Karpas-422 (cell line): ENCODE data around the gene SYCE3. TPM values are rescaled to one million over a fixed set of nuclear protein-coding genes. Genes with fewer than 3 reads are reported as not detected.

Experiments
- DNase-seq: peaks from one replicate; pipeline ENCODE4 v3.0.0-alpha.2; 2015
- H2AFZ ChIP-seq: fragments of 200-600 bp; sonication (generic); 2 replicates; pipeline ENCODE4 v1.6.1; 2014; ENCODE audit warnings: antibody characterized with exemption, low read length, mixed read lengths
- H3K27ac ChIP-seq: fragments of 200-600 bp; sonication (generic); 2 replicates; pipeline ENCODE4 v1.5.1; 2014; ENCODE audit warnings: mild to moderate bottlenecking, low read length, moderate library complexity
- H3K27me3 ChIP-seq: fragments of 200-600 bp; sonication (generic); 2 replicates; pipeline ENCODE4 v1.6.1; 2014; ENCODE audit warnings: low read length, mixed read lengths
- H3K36me3 ChIP-seq: fragments of 200-600 bp; sonication (generic); 2 replicates; pipeline ENCODE4 v1.6.1; 2014; ENCODE audit warnings: low read length, mixed read lengths; ENCODE audit not compliant: insufficient read depth
- H3K4me1 ChIP-seq: fragments of 200-600 bp; sonication (generic); 2 replicates; pipeline ENCODE4 v1.6.1; 2014; ENCODE audit warnings: mild to moderate bottlenecking, low read length, mixed read lengths
- H3K4me2 ChIP-seq: fragments of 200-600 bp; sonication (generic); 2 replicates; pipeline ENCODE4 v1.6.1; 2014; ENCODE audit warnings: low read length, low read depth, mild to moderate bottlenecking; ENCODE audit not compliant: poor library complexity, severe bottlenecking
- H3K4me3 ChIP-seq: fragments of 200-600 bp; sonication (generic); 2 replicates; pipeline ENCODE4 v1.5.1; 2014; ENCODE audit warnings: mild to moderate bottlenecking, antibody characterized with exemption, low read length, mixed read lengths
- H3K79me2 ChIP-seq: fragments of 200-600 bp; sonication (generic); 2 replicates; pipeline ENCODE4 v1.6.1; 2014; ENCODE audit warnings: mild to moderate bottlenecking, low read length, mixed read lengths
- H3K9ac ChIP-seq: fragments of 200-600 bp; sonication (generic); 2 replicates; pipeline ENCODE4 v1.6.0; 2014; ENCODE audit warnings: low read length
- H3K9me2 ChIP-seq: fragments of 200-600 bp; sonication (generic), shearing (Covaris generic); replicated peaks from 2 replicates; pipeline ENCODE4 v1.6.0; 2014; ENCODE audit warnings: mild to moderate bottlenecking, low read length, moderate library complexity; ENCODE audit not compliant: insufficient read depth
- H3K9me3 ChIP-seq: fragments of 300-700, 200-600 bp; sonication (generic); 2 replicates; pipeline ENCODE4 v1.6.1; 2014; ENCODE audit warnings: low read length, mixed read lengths
- H4K20me1 ChIP-seq: fragments of 200-600 bp; sonication (generic); 2 replicates; pipeline ENCODE4 v1.6.1; 2014; ENCODE audit warnings: mild to moderate bottlenecking, antibody characterized with exemption, low read length, low read depth; ENCODE audit not compliant: insufficient read depth
- total RNA-seq: library from RNA; depleted of rRNA; stranded (reverse); fragments of >200 nt; shearing (Covaris generic); gene quantifications from 2 replicates; pipeline ENCODE4 v1.2.3, GENCODE V29; 2014; ENCODE audit warnings: low replicate concordance

Gene SYCE3
- total RNA-seq, 1 experiment from 2014 or later: not detected

- Histone ChIP-seq H3K79me2 (peaks cover 22% of the 10 kb centered on the region), H3K27me3 (no peaks in the 10 kb centered on the region), H2AFZ (peak within 1 kb of the TSS; percentile 63; the same call in 1 of the 2 replicates), H3K4me2 (peak within 1 kb of the TSS; percentile 98), H4K20me1 (peaks cover 14% of the 10 kb centered on the region), H3K9me3 (no peaks in the 10 kb centered on the region), H3K9ac (peak within 1 kb of the TSS; percentile 85), H3K36me3 (no peaks in the 10 kb centered on the region), H3K27ac (peak within 1 kb of the TSS; percentile 87), H3K4me3 (peak within 1 kb of the TSS; percentile 98), H3K9me2 (no peaks in the 10 kb centered on the region), H3K4me1 (peaks cover 32% of the 10 kb centered on the region)
- DNase-seq: peak; percentile 99
Observed at GRCh38 chr22:50525104-50525857, 37.4 kb downstream of the SYCE3 start, which contains the start of gene SCO2. SCO2 (minus strand) TSS chr22:50525598; CDS start chr22:50524411, 1,187 bp downstream.

- H3K9me3 ChIP-seq: no peaks in the 10 kb centered on the region
- H3K4me1 ChIP-seq: peaks cover 29% of the 10 kb centered on the region
- H4K20me1 ChIP-seq: peaks cover 14% of the 10 kb centered on the region
- no peaks in the 10 kb centered on the region for H3K9me2 ChIP-seq
- peak overlapping the region; percentile 85 for H3K9ac ChIP-seq
- no peak overlapping the region for H2AFZ ChIP-seq
- H3K36me3 ChIP-seq: no peaks in the 10 kb centered on the region
- peak overlapping the region; percentile 98 for H3K4me3 ChIP-seq
- no peaks in the 10 kb centered on the region for H3K27me3 ChIP-seq
- peaks cover 22% of the 10 kb centered on the region for H3K79me2 ChIP-seq
- H3K27ac ChIP-seq: peak overlapping the region; percentile 87; the same call in 1 of the 2 replicates
- peak overlapping the region; percentile 98 for H3K4me2 ChIP-seq
- DNase-seq: no peak
Observed at GRCh38 chr22:50524676-50525103, 38.0 kb downstream of the SYCE3 start.

GRCh38 chr22:50523806-50524675 is 38.7 kb downstream of the SYCE3 start:
- Histone ChIP-seq H3K36me3 (0 out of 2 replicates have a peak, but pooled peaks cover 3% of the 10 kb centered on the region), H3K79me2 (peaks cover 22% of the 10 kb centered on the region), H3K27ac (no peak overlapping the region), H3K9me2 (no peaks in the 10 kb centered on the region), H3K4me1 (peaks cover 29% of the 10 kb centered on the region), H4K20me1 (peaks cover 14% of the 10 kb centered on the region), H3K27me3 (no peaks in the 10 kb centered on the region), H2AFZ (no peak overlapping the region), H3K9ac (peak overlapping the region; percentile 85), H3K4me2 (peak overlapping the region; percentile 98), H3K4me3 (peak overlapping the region; percentile 98), H3K9me3 (no peaks in the 10 kb centered on the region)
- DNase-seq: peak; percentile 52

- peaks cover 14% of the 10 kb centered on the region for H4K20me1 ChIP-seq
- no peak overlapping the region for H2AFZ ChIP-seq
- H3K4me1 ChIP-seq: peaks cover 29% of the 10 kb centered on the region
- no peaks in the 10 kb centered on the region for H3K9me2 ChIP-seq
- H3K27me3 ChIP-seq: no peaks in the 10 kb centered on the region
- 0 out of 2 replicates have a peak, but pooled peaks cover 3% of the 10 kb centered on the region for H3K36me3 ChIP-seq
- no peak overlapping the region for H3K27ac ChIP-seq
- no peak for DNase-seq
- no peak overlapping the region for H3K4me3 ChIP-seq
- H3K4me2 ChIP-seq: peak overlapping the region; percentile 98
- H3K9me3 ChIP-seq: no peaks in the 10 kb centered on the region
- H3K79me2 ChIP-seq: peaks cover 22% of the 10 kb centered on the region
- H3K9ac ChIP-seq: no peak overlapping the region
Observed at GRCh38 chr22:50523458-50523805, 39.3 kb downstream of the SYCE3 start.

- Histone ChIP-seq H3K79me2 (peaks cover 22% of the 10 kb centered on the region), H4K20me1 (peaks cover 14% of the 10 kb centered on the region), H2AFZ (no peak overlapping the region), H3K27ac (no peak overlapping the region), H3K9me3 (no peaks in the 10 kb centered on the region), H3K9ac (no peak overlapping the region), H3K36me3 (0 out of 2 replicates have a peak, but pooled peaks cover 3% of the 10 kb centered on the region), H3K4me1 (peaks cover 29% of the 10 kb centered on the region), H3K9me2 (no peaks in the 10 kb centered on the region), H3K4me2 (no peak overlapping the region), H3K27me3 (no peaks in the 10 kb centered on the region), H3K4me3 (no peak overlapping the region)
- DNase-seq: peak; percentile 42
Observed at GRCh38 chr22:50522806-50523438, 39.8 kb downstream of the SYCE3 start.

GRCh38 chr22:50522208-50522805 is 40.4 kb downstream of the SYCE3 start:
- peaks cover 25% of the 10 kb centered on the region for H3K4me1 ChIP-seq
- H4K20me1 ChIP-seq: peaks cover 14% of the 10 kb centered on the region
- no peak overlapping the region for H3K4me2 ChIP-seq
- H3K9me3 ChIP-seq: no peaks in the 10 kb centered on the region
- DNase-seq: no peak
- H2AFZ ChIP-seq: no peak overlapping the region
- H3K27me3 ChIP-seq: no peaks in the 10 kb centered on the region
- no peak overlapping the region for H3K27ac ChIP-seq
- no peak overlapping the region for H3K9ac ChIP-seq
- no peaks in the 10 kb centered on the region for H3K9me2 ChIP-seq
- H3K36me3 ChIP-seq: 0 out of 2 replicates have a peak, but pooled peaks cover 3% of the 10 kb centered on the region
- no peak overlapping the region for H3K4me3 ChIP-seq
- H3K79me2 ChIP-seq: peaks cover 22% of the 10 kb centered on the region

- H3K36me3 ChIP-seq: 0 out of 2 replicates have a peak, but pooled peaks cover 3% of the 10 kb centered on the region
- H3K27me3 ChIP-seq: no peaks in the 10 kb centered on the region
- no peaks in the 10 kb centered on the region for H3K9me3 ChIP-seq
- DNase-seq: no peak
- peaks cover 23% of the 10 kb centered on the region for H3K79me2 ChIP-seq
- no peak overlapping the region for H3K27ac ChIP-seq
- H3K9me2 ChIP-seq: no peaks in the 10 kb centered on the region
- H3K4me1 ChIP-seq: peaks cover 19% of the 10 kb centered on the region
- no peak overlapping the region for H3K9ac ChIP-seq
- H4K20me1 ChIP-seq: peaks cover 14% of the 10 kb centered on the region
- H2AFZ ChIP-seq: no peak overlapping the region
- H3K4me2 ChIP-seq: no peak overlapping the region
- no peak overlapping the region for H3K4me3 ChIP-seq
Observed at GRCh38 chr22:50521710-50522109, 41.0 kb downstream of the SYCE3 start.
